ENCODE measurements around the gene ZNF224. TPM values are rescaled to one million over a fixed set of nuclear protein-coding genes. Genes with fewer than 3 reads are reported as not detected.

The ZNF224 gene
- polyA plus RNA-seq, 1 donor (not counting 4 experiments of a cell fraction or from before 2014, with no cell fraction given) = 17.5 TPM

DNA sequence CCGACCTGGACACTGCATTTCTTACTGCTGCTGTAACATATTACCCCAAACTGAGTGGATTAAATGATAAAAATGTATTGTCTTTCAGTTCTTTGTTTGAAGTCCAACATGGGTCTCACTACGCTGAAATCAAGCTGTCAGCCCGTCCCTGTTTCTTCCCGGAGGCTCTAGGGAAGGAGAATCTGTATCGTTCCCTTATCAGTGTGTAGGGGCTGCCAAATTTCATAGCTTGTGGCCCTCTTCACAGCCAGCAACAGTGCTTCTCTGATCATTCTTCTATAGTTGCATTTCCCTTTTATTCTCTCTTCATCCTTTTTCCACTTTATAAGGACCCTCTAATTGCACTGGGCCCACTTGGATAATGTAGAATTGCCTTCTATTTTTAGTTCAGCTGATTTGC is 57.3 kb downstream of the ZNF224 start:
- Histone ChIP-seq H3K27ac (ENCODE audit: control insufficient read depth, insufficient read depth, low read length) (no peak overlapping the region), H3K27me3 (ENCODE audit: control insufficient read depth, extremely low read depth, insufficient read depth, low read length) (no peaks in the 10 kb centered on the region), H3K36me3 (ENCODE audit: control insufficient read depth in 2 of 2, extremely low read depth in 1 of 2, insufficient read depth in 2 of 2, low read length in 2 of 2) (peaks cover 17 to 26% of the 10 kb centered on the region in 2 experiments), H3K9ac (ENCODE audit: control insufficient read depth, extremely low read depth, insufficient read depth, low read length) (no peak overlapping the region), H3K79me2 (ENCODE audit: control insufficient read depth, insufficient read depth, low read length) (no peaks in the 10 kb centered on the region), H3K9me1 (ENCODE audit: control insufficient read depth, extremely low read depth, insufficient read depth, low read length) (no peaks in the 10 kb centered on the region), H2AFZ (ENCODE audit: control insufficient read depth, low read length) (no peak overlapping the region), H3K4me3 (ENCODE audit: control insufficient read depth in 2 of 3, extremely low read depth in 1 of 3, insufficient read depth in 2 of 3, low read depth in 1 of 3, low read length in 3 of 3) (no peak overlapping the region), H4K20me1 (ENCODE audit: control insufficient read depth, extremely low read depth, insufficient read depth, low read length) (no peaks in the 10 kb centered on the region), H3K9me3 (ENCODE audit: control insufficient read depth, low read depth, low read length) (peaks cover 6% of the 10 kb centered on the region), H3K4me1 (ENCODE audit: control insufficient read depth, extremely low read depth, insufficient read depth, low read length) (no peaks in the 10 kb centered on the region), H3K4me2 (ENCODE audit: control insufficient read depth, extremely low read depth, insufficient read depth, low read depth, low read length) (no peak overlapping the region)
- dilution Hi-C loops (cut with MboI; ENCODE audit: extremely low pct_ligation_motif_present, low sequenced_read_pairs) = no loop called here
- DNase-seq (ENCODE audit: low read depth, low spot score) = no peak
- no peak for FAIRE-seq
- TF ChIP-seq, protein P1, sequence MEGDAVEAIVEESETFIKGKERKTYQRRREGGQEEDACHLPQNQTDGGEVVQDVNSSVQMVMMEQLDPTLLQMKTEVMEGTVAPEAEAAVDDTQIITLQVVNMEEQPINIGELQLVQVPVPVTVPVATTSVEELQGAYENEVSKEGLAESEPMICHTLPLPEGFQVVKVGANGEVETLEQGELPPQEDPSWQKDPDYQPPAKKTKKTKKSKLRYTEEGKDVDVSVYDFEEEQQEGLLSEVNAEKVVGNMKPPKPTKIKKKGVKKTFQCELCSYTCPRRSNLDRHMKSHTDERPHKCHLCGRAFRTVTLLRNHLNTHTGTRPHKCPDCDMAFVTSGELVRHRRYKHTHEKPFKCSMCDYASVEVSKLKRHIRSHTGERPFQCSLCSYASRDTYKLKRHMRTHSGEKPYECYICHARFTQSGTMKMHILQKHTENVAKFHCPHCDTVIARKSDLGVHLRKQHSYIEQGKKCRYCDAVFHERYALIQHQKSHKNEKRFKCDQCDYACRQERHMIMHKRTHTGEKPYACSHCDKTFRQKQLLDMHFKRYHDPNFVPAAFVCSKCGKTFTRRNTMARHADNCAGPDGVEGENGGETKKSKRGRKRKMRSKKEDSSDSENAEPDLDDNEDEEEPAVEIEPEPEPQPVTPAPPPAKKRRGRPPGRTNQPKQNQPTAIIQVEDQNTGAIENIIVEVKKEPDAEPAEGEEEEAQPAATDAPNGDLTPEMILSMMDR (optimal IDR thresholded peaks at IDR 0.05 in 1 of 3, IDR thresholded peaks at IDR 0.05 in 1 of 3, conservative IDR thresholded peaks at IDR 0.05 in 1 of 3; ENCODE audit: extremely low read depth in 1 of 3, insufficient read depth in 2 of 3, low read length in 3 of 3) = no peak
- TF ChIP-seq EZH2 (IDR thresholded peaks at IDR 0.05; ENCODE audit: low read length) = no peak

DNA sequence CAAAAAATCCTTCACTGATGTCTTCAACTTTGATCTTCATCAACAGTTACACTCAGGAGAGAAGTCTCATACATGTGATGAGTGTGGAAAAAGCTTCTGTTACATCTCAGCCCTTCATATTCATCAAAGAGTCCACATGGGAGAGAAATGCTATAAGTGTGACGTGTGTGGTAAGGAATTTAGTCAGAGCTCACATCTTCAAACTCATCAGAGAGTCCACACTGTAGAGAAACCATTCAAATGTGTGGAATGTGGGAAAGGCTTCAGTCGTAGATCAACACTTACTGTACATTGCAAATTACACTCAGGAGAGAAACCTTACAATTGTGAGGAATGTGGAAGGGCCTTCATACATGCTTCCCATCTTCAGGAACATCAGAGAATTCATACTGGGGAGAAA is 62.3 kb downstream of the ZNF224 start:
- Histone ChIP-seq H3K9ac (ENCODE audit: control insufficient read depth, extremely low read depth, insufficient read depth, low read length) (no peak overlapping the region), H4K20me1 (ENCODE audit: control insufficient read depth, extremely low read depth, insufficient read depth, low read length) (no peaks in the 10 kb centered on the region), H3K9me3 (ENCODE audit: control insufficient read depth, low read depth, low read length) (peaks cover 19% of the 10 kb centered on the region), H3K4me2 (ENCODE audit: control insufficient read depth, extremely low read depth, insufficient read depth, low read depth, low read length) (no peak overlapping the region), H2AFZ (ENCODE audit: control insufficient read depth, low read length) (no peak overlapping the region), H3K79me2 (ENCODE audit: control insufficient read depth, insufficient read depth, low read length) (no peaks in the 10 kb centered on the region), H3K4me1 (ENCODE audit: control insufficient read depth, extremely low read depth, insufficient read depth, low read length) (no peaks in the 10 kb centered on the region), H3K27ac (ENCODE audit: control insufficient read depth, insufficient read depth, low read length) (no peak overlapping the region), H3K27me3 (ENCODE audit: control insufficient read depth, extremely low read depth, insufficient read depth, low read length) (no peaks in the 10 kb centered on the region), H3K4me3 (ENCODE audit: control insufficient read depth in 2 of 3, extremely low read depth in 1 of 3, insufficient read depth in 2 of 3, low read depth in 1 of 3, low read length in 3 of 3) (no peak overlapping the region), H3K36me3 (ENCODE audit: control insufficient read depth in 2 of 2, extremely low read depth in 1 of 2, insufficient read depth in 2 of 2, low read length in 2 of 2) (peaks cover 18 to 31% of the 10 kb centered on the region in 2 experiments), H3K9me1 (ENCODE audit: control insufficient read depth, extremely low read depth, insufficient read depth, low read length) (no peaks in the 10 kb centered on the region)
- DNase-seq (ENCODE audit: low read depth, low spot score) = no peak
- dilution Hi-C loops (cut with MboI; ENCODE audit: extremely low pct_ligation_motif_present, low sequenced_read_pairs) = no loop called here
- no peak for TF ChIP-seq EZH2 (IDR thresholded peaks at IDR 0.05; ENCODE audit: low read length)
- TF ChIP-seq, protein P1 (optimal IDR thresholded peaks at IDR 0.05 in 1 of 3, IDR thresholded peaks at IDR 0.05 in 1 of 3, conservative IDR thresholded peaks at IDR 0.05 in 1 of 3; ENCODE audit: extremely low read depth in 1 of 3, insufficient read depth in 2 of 3, low read length in 3 of 3) = no peak
- no peak for FAIRE-seq

Small RNA genes within 50 kb of the gene (small RNA-seq; reads per million reads assigned to genes)
- 0 reads per million in 3 experiments for gene RNU6-902P (ENCODE audit: insufficient read length in 3 of 3, low read depth in 3 of 3, low replicate concordance in 1 of 3)

Other genes with a start within 250 kb of the ZNF224 start
- gene ZNF404, start 210.4 kb upstream of the ZNF224 start, polyA plus RNA-seq = 1.1 to 3.0 TPM (median 2.4 TPM) in 3 replicates
- 8.6 to 10.4 TPM (median 9.1 TPM) in 3 replicates for gene ZNF45, start 159.1 kb upstream of the ZNF224 start, polyA plus RNA-seq
- 1.5 TPM in 3 replicates for gene ZNF221, start 143.1 kb upstream of the ZNF224 start, polyA plus RNA-seq
- gene ZNF155, start 110.2 kb upstream of the ZNF224 start, polyA plus RNA-seq = 5.0 to 7.0 TPM (median 6.2 TPM) in 3 replicates
- gene ZNF230, start 91.4 kb upstream of the ZNF224 start, polyA plus RNA-seq = 1.5 to 2.9 TPM (median 2.4 TPM) in 3 replicates
- gene ZNF222, start 69.0 kb upstream of the ZNF224 start, polyA plus RNA-seq = 2.5 to 3.2 TPM (median 2.7 TPM) in 3 replicates
- gene ZNF223, start 42.3 kb upstream of the ZNF224 start, polyA plus RNA-seq = 3.7 to 4.2 TPM (median 4.0 TPM) in 3 replicates
- gene ZNF284, start 22.2 kb upstream of the ZNF224 start, polyA plus RNA-seq = 2.1 to 3.0 TPM (median 2.6 TPM) in 3 replicates
- gene ZNF225, start 19.0 kb downstream of the ZNF224 start, polyA plus RNA-seq = 1.6 to 2.2 TPM (median 1.6 TPM) in 3 replicates
- 2.8 to 4.4 TPM (median 4.1 TPM) in 3 replicates for gene ZNF234, start 47.2 kb downstream of the ZNF224 start, polyA plus RNA-seq
- gene ZNF226, start 70.7 kb downstream of the ZNF224 start, polyA plus RNA-seq = 9.4 to 16.4 TPM (median 12.8 TPM) in 3 replicates
- 6.1 to 7.7 TPM (median 6.5 TPM) in 3 replicates for gene ZNF227, start 118.2 kb downstream of the ZNF224 start, polyA plus RNA-seq
- gene ZNF233, start 165.5 kb downstream of the ZNF224 start, polyA plus RNA-seq = 0.09 to 0.19 TPM (median 0.11 TPM) in 3 replicates
- 3.7 to 6.1 TPM (median 5.7 TPM) in 3 replicates for gene ZNF235, start 210.7 kb downstream of the ZNF224 start, polyA plus RNA-seq

Data from keratinocyte (primary cell).